GM10248 (cell line): ENCODE data around the gene COL7A1.
A peak's percentile ranks its signal among the peaks of the same experiment; 100 is the strongest.

Experiments
- CTCF ChIA-PET: fragments of 300-600 bp; sonication (Branson Sonifier 250); formaldehyde crosslinking; extraction: SDS; loops from one replicate; lab custom pipeline; 2021; ENCODE audit warnings: antibody characterized with exemption; lab: Yijun Ruan, JAX
- POLR2A ChIA-PET: fragments of 350-650 bp; sonication (Branson Sonifier 250); formaldehyde crosslinking; extraction: SDS; loops from one replicate; lab custom pipeline; 2020; ENCODE audit warnings: antibody characterized with exemption; lab: Yijun Ruan, JAX
- DNase-seq: peaks from one replicate; pipeline ENCODE4 v3.0.0; 2012; ENCODE audit errors: extremely low spot score
- CTCF ChIP-seq: IDR thresholded peaks from 2 replicates; pipeline ENCODE4 v1.5.1; 2012; ENCODE audit warnings: mild to moderate bottlenecking, low read depth; ENCODE audit errors: extremely low read depth, missing control alignments, control extremely low read depth

Gene COL7A1

GRCh38 chr3:48558493-48559134 lies 36.5 kb downstream of the COL7A1 start:
- no peak for TF ChIP-seq CTCF
- ChIA-PET CTCF (interaction anchor here (0.7 to 3.5 kb wide), 25 partner anchors 8 to 306 kb away, joined by 3 to 34 read pairs (median 5); partner anchors contain the start of genes ATRIP, NCKIPSD and SLC26A6), POLR2A (interaction anchor here (2.1 kb wide), 1 partner anchor 112 kb away, joined by 5 read pairs; the partner anchor contains the start of gene ATRIP)
- no peak for DNase-seq

- POLR2A ChIA-PET: interaction anchor here (0.6 to 2.1 kb wide), 2 partner anchors 66 to 110 kb away, joined by 5 read pairs; partner anchors contain the start of gene ATRIP
- DNase-seq: peak; percentile 99
- CTCF ChIA-PET: interaction anchor here (0.7 to 3.1 kb wide), 17 partner anchors 9 to 316 kb away, joined by 3 to 29 read pairs (median 6); partner anchors contain the start of genes ATRIP, NCKIPSD, SLC26A6 and ZNF589
- no peak for TF ChIP-seq CTCF
Measured at GRCh38 chr3:48556796-48557626, 38.1 kb downstream of the COL7A1 start, which contains the start of gene PFKFB4. PFKFB4 (minus strand) TSS chr3:48556803; CDS start chr3:48556777, 26 bp downstream.

GRCh38 chr3:48555949-48556795 lies 39.0 kb downstream of the COL7A1 start:
- ChIA-PET POLR2A (interaction anchor here (2.1 kb wide), 1 partner anchor 109 kb away, joined by 5 read pairs; the partner anchor contains the start of gene ATRIP), CTCF (interaction anchor here (0.7 to 3.1 kb wide), 14 partner anchors 8 to 315 kb away, joined by 3 to 29 read pairs (median 5); partner anchors contain the start of genes ATRIP and ZNF589)
- no peak for DNase-seq
- TF ChIP-seq CTCF: no peak

GRCh38 chr3:48555231-48555948 lies 39.7 kb downstream of the COL7A1 start:
- no peak for DNase-seq
- CTCF ChIA-PET: interaction anchor here (1.2 to 2.9 kb wide), 4 partner anchors 10 to 155 kb away, joined by 3 to 9 read pairs (median 8); no protein-coding TSS in a partner anchor
- POLR2A ChIA-PET: no interaction called here
- TF ChIP-seq CTCF: no peak

- POLR2A ChIA-PET: no interaction called here
- CTCF ChIA-PET: interaction anchor here (1.1 to 2.9 kb wide), 9 partner anchors 9 to 154 kb away, joined by 3 to 13 read pairs (median 4); partner anchors contain the start of gene ATRIP
- no peak for TF ChIP-seq CTCF
- no peak for DNase-seq
Measured at GRCh38 chr3:48553886-48554845, 41.0 kb downstream of the COL7A1 start.
